ENCODE data around the gene FAM13A. TPM values are rescaled to one million over a fixed set of nuclear protein-coding genes. Genes with fewer than 3 reads are reported as not detected.

Gene FAM13A
- polyA plus RNA-seq, 1 donor from 2014 or later = 4.0 TPM

DNA sequence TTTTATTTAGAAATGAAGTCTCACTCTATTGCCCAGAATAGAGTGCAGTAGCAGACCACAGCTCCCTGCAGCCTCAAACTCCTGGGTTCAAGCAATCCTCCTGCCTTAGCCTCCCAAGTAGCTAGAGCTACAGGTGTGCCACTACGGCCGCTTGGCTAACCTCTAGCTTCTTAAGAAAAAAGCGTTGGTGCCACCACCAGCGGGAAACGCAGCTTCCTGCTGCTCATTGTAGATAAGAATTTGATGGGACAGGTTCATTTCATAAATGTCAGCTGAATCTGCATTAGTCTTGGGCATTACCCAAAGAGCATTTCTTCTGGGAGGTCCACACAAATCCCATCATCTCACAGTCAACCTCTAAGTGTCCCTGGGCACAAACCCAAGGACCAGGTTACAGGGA lies 326.2 kb downstream of the FAM13A start:
- Histone ChIP-seq H2AFZ (ENCODE audit: low read depth, low read length) (no peak overlapping the region), H3K36me3 (ENCODE audit: insufficient read depth, low read length) (peaks cover 2% of the 10 kb centered on the region), H3K79me2 (replicated peaks; ENCODE audit: insufficient read depth, low read length) (no peaks in the 10 kb centered on the region), H3K9ac (ENCODE audit: low read length) (no peak overlapping the region), H3K27ac (ENCODE audit: low read length) (no peak overlapping the region), H3K4me3 (ENCODE audit: low read length) (no peak overlapping the region), H4K20me1 (ENCODE audit: insufficient read depth) (no peaks in the 10 kb centered on the region), H3K4me2 (ENCODE audit: low read length) (no peak overlapping the region), H3K9me3 (ENCODE audit: low read length) (no peaks in the 10 kb centered on the region), H3F3A (ENCODE audit: insufficient read depth, low read length, poor library complexity, severe bottlenecking) (no peaks in the 10 kb centered on the region), H3K9me2 (ENCODE audit: insufficient read depth, low read length) (no peaks in the 10 kb centered on the region), H3K27me3 (ENCODE audit: insufficient read depth, low read depth, low read length) (no peaks in the 10 kb centered on the region)
- TF ChIP-seq, protein P1, sequence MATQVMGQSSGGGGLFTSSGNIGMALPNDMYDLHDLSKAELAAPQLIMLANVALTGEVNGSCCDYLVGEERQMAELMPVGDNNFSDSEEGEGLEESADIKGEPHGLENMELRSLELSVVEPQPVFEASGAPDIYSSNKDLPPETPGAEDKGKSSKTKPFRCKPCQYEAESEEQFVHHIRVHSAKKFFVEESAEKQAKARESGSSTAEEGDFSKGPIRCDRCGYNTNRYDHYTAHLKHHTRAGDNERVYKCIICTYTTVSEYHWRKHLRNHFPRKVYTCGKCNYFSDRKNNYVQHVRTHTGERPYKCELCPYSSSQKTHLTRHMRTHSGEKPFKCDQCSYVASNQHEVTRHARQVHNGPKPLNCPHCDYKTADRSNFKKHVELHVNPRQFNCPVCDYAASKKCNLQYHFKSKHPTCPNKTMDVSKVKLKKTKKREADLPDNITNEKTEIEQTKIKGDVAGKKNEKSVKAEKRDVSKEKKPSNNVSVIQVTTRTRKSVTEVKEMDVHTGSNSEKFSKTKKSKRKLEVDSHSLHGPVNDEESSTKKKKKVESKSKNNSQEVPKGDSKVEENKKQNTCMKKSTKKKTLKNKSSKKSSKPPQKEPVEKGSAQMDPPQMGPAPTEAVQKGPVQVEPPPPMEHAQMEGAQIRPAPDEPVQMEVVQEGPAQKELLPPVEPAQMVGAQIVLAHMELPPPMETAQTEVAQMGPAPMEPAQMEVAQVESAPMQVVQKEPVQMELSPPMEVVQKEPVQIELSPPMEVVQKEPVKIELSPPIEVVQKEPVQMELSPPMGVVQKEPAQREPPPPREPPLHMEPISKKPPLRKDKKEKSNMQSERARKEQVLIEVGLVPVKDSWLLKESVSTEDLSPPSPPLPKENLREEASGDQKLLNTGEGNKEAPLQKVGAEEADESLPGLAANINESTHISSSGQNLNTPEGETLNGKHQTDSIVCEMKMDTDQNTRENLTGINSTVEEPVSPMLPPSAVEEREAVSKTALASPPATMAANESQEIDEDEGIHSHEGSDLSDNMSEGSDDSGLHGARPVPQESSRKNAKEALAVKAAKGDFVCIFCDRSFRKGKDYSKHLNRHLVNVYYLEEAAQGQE (IDR thresholded peaks at IDR 0.05; ENCODE audit: borderline replicate concordance) = no peak
- TF ChIP-seq TAF1 (IDR thresholded peaks at IDR 0.05; ENCODE audit: low read depth) (no peak), SMC3 (conservative IDR thresholded peaks at IDR 0.05; ENCODE audit: poor library complexity) (no peak), EZH2 (IDR thresholded peaks at IDR 0.05; ENCODE audit: borderline replicate concordance, insufficient read depth, low read length, poor library complexity, severe bottlenecking) (no peak)
- TF ChIP-seq, protein P2, sequence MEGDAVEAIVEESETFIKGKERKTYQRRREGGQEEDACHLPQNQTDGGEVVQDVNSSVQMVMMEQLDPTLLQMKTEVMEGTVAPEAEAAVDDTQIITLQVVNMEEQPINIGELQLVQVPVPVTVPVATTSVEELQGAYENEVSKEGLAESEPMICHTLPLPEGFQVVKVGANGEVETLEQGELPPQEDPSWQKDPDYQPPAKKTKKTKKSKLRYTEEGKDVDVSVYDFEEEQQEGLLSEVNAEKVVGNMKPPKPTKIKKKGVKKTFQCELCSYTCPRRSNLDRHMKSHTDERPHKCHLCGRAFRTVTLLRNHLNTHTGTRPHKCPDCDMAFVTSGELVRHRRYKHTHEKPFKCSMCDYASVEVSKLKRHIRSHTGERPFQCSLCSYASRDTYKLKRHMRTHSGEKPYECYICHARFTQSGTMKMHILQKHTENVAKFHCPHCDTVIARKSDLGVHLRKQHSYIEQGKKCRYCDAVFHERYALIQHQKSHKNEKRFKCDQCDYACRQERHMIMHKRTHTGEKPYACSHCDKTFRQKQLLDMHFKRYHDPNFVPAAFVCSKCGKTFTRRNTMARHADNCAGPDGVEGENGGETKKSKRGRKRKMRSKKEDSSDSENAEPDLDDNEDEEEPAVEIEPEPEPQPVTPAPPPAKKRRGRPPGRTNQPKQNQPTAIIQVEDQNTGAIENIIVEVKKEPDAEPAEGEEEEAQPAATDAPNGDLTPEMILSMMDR (IDR thresholded peaks at IDR 0.05; ENCODE audit: poor library complexity, severe bottlenecking) = no peak

DNA sequence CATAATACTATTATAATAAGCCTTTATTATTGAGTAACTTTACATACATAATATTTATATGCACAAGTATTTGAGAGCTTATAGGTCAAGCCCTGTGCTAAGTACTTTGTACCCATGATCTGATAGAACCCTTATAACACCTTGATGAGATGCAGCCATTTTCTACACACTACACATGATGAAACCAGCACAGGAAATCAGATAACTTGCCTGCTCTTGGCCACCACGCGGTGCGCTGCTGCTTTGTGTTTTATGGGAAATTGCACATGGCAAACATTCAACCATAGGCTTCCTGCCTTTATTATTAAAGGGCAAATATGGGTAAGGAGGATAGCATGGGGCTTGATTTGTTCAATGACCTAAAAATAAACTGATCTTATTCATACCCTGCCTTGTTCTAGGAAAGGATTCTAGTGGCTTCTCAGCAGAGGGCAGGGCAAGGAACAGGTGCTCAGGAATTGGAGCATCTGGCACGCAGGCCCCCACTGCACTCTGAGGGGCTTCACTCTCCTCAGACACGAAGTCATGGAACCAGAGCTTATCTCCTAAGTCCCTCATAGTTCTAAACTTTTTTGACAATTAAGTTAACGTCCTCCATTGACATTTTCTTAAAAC lies 327.7 kb downstream of the FAM13A start:
- H3K36me3 ChIP-seq (ENCODE audit: insufficient read depth, low read length) = peaks cover 3% of the 10 kb centered on the region
- TF ChIP-seq, protein P1 (IDR thresholded peaks at IDR 0.05; ENCODE audit: borderline replicate concordance) = no peak
- TF ChIP-seq, protein P2 (IDR thresholded peaks at IDR 0.05; ENCODE audit: poor library complexity, severe bottlenecking) = no peak
- TF ChIP-seq MXI1 (conservative IDR thresholded peaks at IDR 0.05; ENCODE audit: poor library complexity, severe bottlenecking) (no peak), RAD21 (conservative IDR thresholded peaks at IDR 0.05) (no peak), TAF1 (IDR thresholded peaks at IDR 0.05; ENCODE audit: low read depth) (no peak), SMC3 (conservative IDR thresholded peaks at IDR 0.05; ENCODE audit: poor library complexity) (no peak), EP300 (conservative IDR thresholded peaks at IDR 0.05; ENCODE audit: poor library complexity, severe bottlenecking) (no peak), EZH2 (IDR thresholded peaks at IDR 0.05; ENCODE audit: borderline replicate concordance, insufficient read depth, low read length, poor library complexity, severe bottlenecking) (no peak), POLR2AphosphoS5 (IDR thresholded peaks at IDR 0.05) (no peak)

More for the DNA sequence above, 327.7 kb downstream of the FAM13A start:
- Histone ChIP-seq H3K27me3 (ENCODE audit: insufficient read depth, low read depth, low read length) (no peaks in the 10 kb centered on the region), H3K27ac (ENCODE audit: low read length) (no peak overlapping the region), H3K79me2 (replicated peaks; ENCODE audit: insufficient read depth, low read length) (no peaks in the 10 kb centered on the region), H3K9ac (ENCODE audit: low read length) (no peak overlapping the region), H2AFZ (ENCODE audit: low read depth, low read length) (no peak overlapping the region), H3F3A (ENCODE audit: insufficient read depth, low read length, poor library complexity, severe bottlenecking) (no peaks in the 10 kb centered on the region), H3K4me2 (ENCODE audit: low read length) (no peak overlapping the region), H4K20me1 (ENCODE audit: insufficient read depth) (no peaks in the 10 kb centered on the region), H3K4me3 (ENCODE audit: low read length) (no peak overlapping the region), H3K9me2 (ENCODE audit: insufficient read depth, low read length) (no peaks in the 10 kb centered on the region), H3K9me3 (ENCODE audit: low read length) (no peaks in the 10 kb centered on the region)
